HCT116 (cell line): Measurements from ENCODE around the gene MIB2. TPM values are rescaled to one million over a fixed set of nuclear protein-coding genes. Genes with fewer than 3 reads are reported as not detected.
"Not testable (repeated sequence)": the region's sequence is repeated elsewhere in the genome, so short reads cannot be mapped to it uniquely, and the experiment has no call there.

Source experiments
- ATAC-seq: fragments of 200-7000 bp; cut with Tn5 transposase; 2 replicates; pipeline ENCODE4 v1.9.1; 2020; ENCODE audit warnings: mild to moderate bottlenecking, moderate library complexity
- BruUV-seq: library from RNA; stranded (reverse); fragments of 400-500 nt; replicated peaks from 2 replicates; lab custom pipeline; 2021; lab: Mats Ljungman, UMichigan
- CTCF ChIA-PET: fragments of 300-600 bp; sonication (Branson Sonifier 250); formaldehyde crosslinking; loops from one replicate; lab custom pipeline; 2021; ENCODE audit warnings: antibody characterized with exemption; lab: Charles Lee
- POLR2A ChIA-PET: fragments of 300-600, 350-600 bp; sonication (Branson Sonifier 250); formaldehyde crosslinking; loops from one replicate; lab custom pipeline; 2021; ENCODE audit warnings: antibody characterized with exemption; lab: Charles Lee
- RAD21 ChIA-PET, 2 experiments: fragments of 300-600 bp; sonication (Branson Sonifier 250); formaldehyde crosslinking; loops; one replicate each; lab custom pipeline; 2023; ENCODE audit warnings: low total read pairs in 2 of 2; ENCODE audit not compliant: uncharacterized antibody in 2 of 2, unreplicated experiment in 2 of 2, low non-redundant PET in 1 of 2; lab: Charles Lee
- DNase-seq: peaks from one replicate; pipeline ENCODE4 v3.0.0-alpha.2; 2010; ENCODE audit warnings: low read depth, low spot score
- H2AFZ ChIP-seq: fragments of 200-600 bp; shearing (Covaris generic), sonication (generic); 2 replicates; pipeline ENCODE4 v1.6.1; 2017; ENCODE audit warnings: low read depth, mixed run types, mixed read lengths, antibody characterized with exemption, low read length; ENCODE audit not compliant: poor library complexity, severe bottlenecking
- H3K27ac ChIP-seq: 2 replicates; pipeline ENCODE4 v1.5.1; 2012; ENCODE audit warnings: low read depth, low read length
- H3K27me3 ChIP-seq: fragments of 200-600 bp; sonication (generic); 2 replicates; pipeline ENCODE4 v1.6.1; 2016; ENCODE audit warnings: mixed run types, low read length, mixed read lengths; ENCODE audit not compliant: insufficient read depth
- H3K36me3 ChIP-seq, 2 experiments: fragments of 200-500 bp in 1 of 2; fragments of 200-600 bp in 1 of 2; sonication (Bioruptor generic) in 1 of 2; sonication (generic) in 1 of 2; 2 replicates each; pipeline versions ENCODE4 v1.5.1 to v1.6.1; 2014 to 2016; ENCODE audit warnings: low read length in 2 of 2, inconsistent platforms in 1 of 2, mixed read lengths in 1 of 2, mixed run types in 1 of 2; ENCODE audit not compliant: insufficient read depth in 2 of 2, control insufficient read depth in 1 of 2
- H3K4me1 ChIP-seq, 2 experiments: fragments of 200-600 bp in 1 of 2; sonication (generic) in 1 of 2; 2 replicates each; pipeline versions ENCODE4 v1.5.1 to v1.6.1; 2012 to 2017; ENCODE audit warnings: low read length in 2 of 2, inconsistent platforms in 1 of 2, mild to moderate bottlenecking in 1 of 2, mixed read lengths in 1 of 2, mixed run types in 1 of 2, moderate library complexity in 1 of 2; ENCODE audit not compliant: insufficient read depth in 2 of 2, control insufficient read depth in 1 of 2
- H3K4me2 ChIP-seq: fragments of 200-600 bp; sonication (generic); 2 replicates; pipeline ENCODE4 v1.6.1; 2017; ENCODE audit warnings: mixed run types, low read length, mixed read lengths
- H3K4me3 ChIP-seq, 2 experiments: fragments of 200-600 bp in 1 of 2; sonication (generic) in 1 of 2; replicated peaks in 1 of 2; 2 replicates each; pipeline ENCODE4 v1.5.1; 2011 to 2016; ENCODE audit warnings: low read length in 2 of 2, control low read depth in 1 of 2, low read depth in 1 of 2, mild to moderate bottlenecking in 1 of 2, mixed read lengths in 1 of 2, mixed run types in 1 of 2
- H3K79me2 ChIP-seq: fragments of 200-600 bp; sonication (generic); 2 replicates; pipeline ENCODE4 v1.6.1; 2017; ENCODE audit warnings: mild to moderate bottlenecking, mixed run types, low read length, moderate library complexity, mixed read lengths; ENCODE audit not compliant: insufficient read depth
- H3K9ac ChIP-seq: fragments of 200-600 bp; sonication (generic); 2 replicates; pipeline ENCODE4 v1.6.1; 2016; ENCODE audit warnings: low read length, mixed read lengths
- H3K9me2 ChIP-seq: fragments of 200-600 bp; sonication (generic), shearing (Covaris generic); 2 replicates; pipeline ENCODE4 v1.6.1; 2017; ENCODE audit warnings: mixed run types, mild to moderate bottlenecking, moderate library complexity; ENCODE audit not compliant: insufficient read depth
- H3K9me3 ChIP-seq, 2 experiments: fragments of 200-500 bp in 1 of 2; fragments of 200-600 bp in 1 of 2; sonication (Bioruptor generic) in 1 of 2; sonication (generic) in 1 of 2; 2 replicates each; pipeline ENCODE4 v1.6.1; 2014 to 2017; ENCODE audit warnings: low read length in 2 of 2, mixed read lengths in 2 of 2, inconsistent platforms in 1 of 2, low read depth in 1 of 2, mild to moderate bottlenecking in 1 of 2, mixed run types in 1 of 2, moderate library complexity in 1 of 2; ENCODE audit not compliant: control insufficient read depth in 1 of 2, insufficient read depth in 1 of 2
- H4K20me1 ChIP-seq: fragments of 200-600 bp; sonication (generic), shearing (Covaris generic); 2 replicates; pipeline ENCODE4 v1.6.1; 2017; ENCODE audit warnings: mixed run types, mild to moderate bottlenecking, moderate library complexity; ENCODE audit not compliant: insufficient read depth
- EGR1 ChIP-seq: IDR thresholded peaks from 2 replicates; pipeline ENCODE4 v1.6.1; 2012; ENCODE audit warnings: low read depth
- ELF1 ChIP-seq: IDR thresholded peaks from 2 replicates; pipeline ENCODE4 v1.6.1; 2012; ENCODE audit warnings: low read depth, borderline replicate concordance
- EZH2 ChIP-seq: fragments of 200-600 bp; sonication (generic); IDR thresholded peaks from 2 replicates; pipeline ENCODE4 v1.6.1; 2017; ENCODE audit warnings: antibody characterized with exemption, mixed run types
- EZH2phosphoT487 ChIP-seq: fragments of 200-600 bp; IDR thresholded peaks from 2 replicates; pipeline ENCODE4 v1.6.1; 2018; ENCODE audit warnings: antibody characterized with exemption, borderline replicate concordance
- FOSL1 ChIP-seq: IDR thresholded peaks from 2 replicates; pipeline ENCODE4 v1.6.1; 2012; ENCODE audit warnings: low read depth
- MAX ChIP-seq: IDR thresholded peaks from 2 replicates; pipeline ENCODE4 v1.6.1; 2012
- POLR2A ChIP-seq: IDR thresholded peaks from 2 replicates; pipeline ENCODE4 v1.7.0; 2011; ENCODE audit warnings: borderline replicate concordance; ENCODE audit not compliant: insufficient read depth, insufficient read length; ENCODE audit errors: extremely low read depth
- POLR2AphosphoS5 ChIP-seq: IDR thresholded peaks from 2 replicates; pipeline ENCODE4 v1.6.1; 2011; ENCODE audit warnings: mild to moderate bottlenecking, low read depth, low read length, moderate library complexity
- RAD21 ChIP-seq: IDR thresholded peaks from 2 replicates; pipeline ENCODE4 v1.6.1; 2012; ENCODE audit warnings: low read depth, mild to moderate bottlenecking
- SP1 ChIP-seq: IDR thresholded peaks from 2 replicates; pipeline ENCODE4 v1.6.1; 2012; ENCODE audit warnings: low read depth
- SRF ChIP-seq: IDR thresholded peaks from 2 replicates; pipeline ENCODE4 v1.6.1; 2012; ENCODE audit warnings: low read depth
- TCF7L2 ChIP-seq: IDR thresholded peaks from 2 replicates; pipeline ENCODE4 v1.7.0; 2011; ENCODE audit warnings: borderline replicate concordance, inconsistent platforms; ENCODE audit not compliant: insufficient read depth, insufficient read length; ENCODE audit errors: extremely low read depth
- ZFX ChIP-seq: fragments of 450-650 bp; IDR thresholded peaks from 2 replicates; pipeline ENCODE4 v1.6.1; 2017
- ZNF274 ChIP-seq: fragments of 200-500 bp; sonication (Bioruptor generic); IDR thresholded peaks from 2 replicates; pipeline ENCODE4 v1.6.1; 2014; ENCODE audit warnings: mild to moderate bottlenecking, low read depth, low read length, inconsistent platforms
- intact Hi-C: fragments of 100-400 bp; cut with micrococcal nuclease; formaldehyde crosslinking; loops from 2 replicates; pipeline ENCODE4 v1.10.0; 2022
- total RNA-seq: library from RNA; stranded (reverse); gene quantifications from one replicate; pipeline ENCODE4 v1.2.1, GENCODE V29; 2021; ENCODE audit not compliant: unreplicated experiment
- TF ChIP-seq, protein P1 (sequence below), 3 experiments: fragments of 200-600 bp in 1 of 3; sonication (generic) in 1 of 3; IDR thresholded peaks in 2 of 3; conservative IDR thresholded peaks in 1 of 3; 2 replicates each; pipeline ENCODE4 v1.5.1; 2012 to 2017; ENCODE audit warnings: low read depth in 2 of 3, low read length in 2 of 3, antibody characterized with exemption in 1 of 3, borderline replicate concordance in 1 of 3, control low read depth in 1 of 3, mild to moderate bottlenecking in 1 of 3, mixed read lengths in 1 of 3, mixed run types in 1 of 3, moderate library complexity in 1 of 3; ENCODE audit not compliant: insufficient read depth in 1 of 3
- TF ChIP-seq, protein P2 (sequence below): IDR thresholded peaks from 2 replicates; pipeline ENCODE4 v1.6.1; 2012; ENCODE audit warnings: low read depth
- TF ChIP-seq, protein P3 (sequence below): IDR thresholded peaks from 2 replicates; pipeline ENCODE4 v1.6.1; 2012

MIB2 gene
- total RNA-seq, 1 experiment from 2014 or later = 194 TPM

GRCh38 chr1:1594602-1595260 is 20.6 kb upstream of the MIB2 start:
- BruUV-seq = no TSS peak
- POLR2A ChIA-PET = no interaction called here
- Histone ChIP-seq H4K20me1 (no peaks in the 10 kb centered on the region), H2AFZ (no peak overlapping the region), H3K36me3 (no peaks in the 10 kb centered on the region)
- DNase-seq = no peak
- no peak for TF ChIP-seq EZH2
- no peak for TF ChIP-seq ZNF274
- no peak for TF ChIP-seq SRF
- TF ChIP-seq, protein P1, sequence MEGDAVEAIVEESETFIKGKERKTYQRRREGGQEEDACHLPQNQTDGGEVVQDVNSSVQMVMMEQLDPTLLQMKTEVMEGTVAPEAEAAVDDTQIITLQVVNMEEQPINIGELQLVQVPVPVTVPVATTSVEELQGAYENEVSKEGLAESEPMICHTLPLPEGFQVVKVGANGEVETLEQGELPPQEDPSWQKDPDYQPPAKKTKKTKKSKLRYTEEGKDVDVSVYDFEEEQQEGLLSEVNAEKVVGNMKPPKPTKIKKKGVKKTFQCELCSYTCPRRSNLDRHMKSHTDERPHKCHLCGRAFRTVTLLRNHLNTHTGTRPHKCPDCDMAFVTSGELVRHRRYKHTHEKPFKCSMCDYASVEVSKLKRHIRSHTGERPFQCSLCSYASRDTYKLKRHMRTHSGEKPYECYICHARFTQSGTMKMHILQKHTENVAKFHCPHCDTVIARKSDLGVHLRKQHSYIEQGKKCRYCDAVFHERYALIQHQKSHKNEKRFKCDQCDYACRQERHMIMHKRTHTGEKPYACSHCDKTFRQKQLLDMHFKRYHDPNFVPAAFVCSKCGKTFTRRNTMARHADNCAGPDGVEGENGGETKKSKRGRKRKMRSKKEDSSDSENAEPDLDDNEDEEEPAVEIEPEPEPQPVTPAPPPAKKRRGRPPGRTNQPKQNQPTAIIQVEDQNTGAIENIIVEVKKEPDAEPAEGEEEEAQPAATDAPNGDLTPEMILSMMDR (IDR thresholded peaks at IDR 0.05 in 2 of 3, conservative IDR thresholded peaks at IDR 0.05 in 1 of 3; ENCODE audit: borderline replicate concordance in 1 of 3, insufficient read depth in 1 of 3, low read depth in 2 of 3, low read length in 2 of 3) = no peak
- no peak for TF ChIP-seq ELF1
- no peak for TF ChIP-seq FOSL1
- no peak for TF ChIP-seq EZH2phosphoT487
- TF ChIP-seq TCF7L2 = no peak
- no peak for TF ChIP-seq ZFX
- no peak for TF ChIP-seq POLR2A
- TF ChIP-seq, protein P2, sequence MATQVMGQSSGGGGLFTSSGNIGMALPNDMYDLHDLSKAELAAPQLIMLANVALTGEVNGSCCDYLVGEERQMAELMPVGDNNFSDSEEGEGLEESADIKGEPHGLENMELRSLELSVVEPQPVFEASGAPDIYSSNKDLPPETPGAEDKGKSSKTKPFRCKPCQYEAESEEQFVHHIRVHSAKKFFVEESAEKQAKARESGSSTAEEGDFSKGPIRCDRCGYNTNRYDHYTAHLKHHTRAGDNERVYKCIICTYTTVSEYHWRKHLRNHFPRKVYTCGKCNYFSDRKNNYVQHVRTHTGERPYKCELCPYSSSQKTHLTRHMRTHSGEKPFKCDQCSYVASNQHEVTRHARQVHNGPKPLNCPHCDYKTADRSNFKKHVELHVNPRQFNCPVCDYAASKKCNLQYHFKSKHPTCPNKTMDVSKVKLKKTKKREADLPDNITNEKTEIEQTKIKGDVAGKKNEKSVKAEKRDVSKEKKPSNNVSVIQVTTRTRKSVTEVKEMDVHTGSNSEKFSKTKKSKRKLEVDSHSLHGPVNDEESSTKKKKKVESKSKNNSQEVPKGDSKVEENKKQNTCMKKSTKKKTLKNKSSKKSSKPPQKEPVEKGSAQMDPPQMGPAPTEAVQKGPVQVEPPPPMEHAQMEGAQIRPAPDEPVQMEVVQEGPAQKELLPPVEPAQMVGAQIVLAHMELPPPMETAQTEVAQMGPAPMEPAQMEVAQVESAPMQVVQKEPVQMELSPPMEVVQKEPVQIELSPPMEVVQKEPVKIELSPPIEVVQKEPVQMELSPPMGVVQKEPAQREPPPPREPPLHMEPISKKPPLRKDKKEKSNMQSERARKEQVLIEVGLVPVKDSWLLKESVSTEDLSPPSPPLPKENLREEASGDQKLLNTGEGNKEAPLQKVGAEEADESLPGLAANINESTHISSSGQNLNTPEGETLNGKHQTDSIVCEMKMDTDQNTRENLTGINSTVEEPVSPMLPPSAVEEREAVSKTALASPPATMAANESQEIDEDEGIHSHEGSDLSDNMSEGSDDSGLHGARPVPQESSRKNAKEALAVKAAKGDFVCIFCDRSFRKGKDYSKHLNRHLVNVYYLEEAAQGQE = no peak
- TF ChIP-seq, protein P3, sequence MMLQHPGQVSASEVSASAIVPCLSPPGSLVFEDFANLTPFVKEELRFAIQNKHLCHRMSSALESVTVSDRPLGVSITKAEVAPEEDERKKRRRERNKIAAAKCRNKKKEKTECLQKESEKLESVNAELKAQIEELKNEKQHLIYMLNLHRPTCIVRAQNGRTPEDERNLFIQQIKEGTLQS = no peak
- no peak for TF ChIP-seq EGR1
- TF ChIP-seq SP1 = no peak
- no peak for TF ChIP-seq MAX
- no peak for TF ChIP-seq RAD21
- no peak for TF ChIP-seq POLR2AphosphoS5
- TF ChIP-seq, all 23 proteins: peak for 0
- Histone ChIP-seq H3K9me2 (no peaks in the 10 kb centered on the region), H3K9ac (no peak overlapping the region), H3K4me2 (no peak overlapping the region), H3K9me3 (no peaks in the 10 kb centered on the region), H3K27ac (no peak overlapping the region), H3K4me3 (no peak overlapping the region), H3K27me3 (peaks cover 11% of the 10 kb centered on the region; the same call in 1 of the 2 replicates), H3K79me2 (no peaks in the 10 kb centered on the region), H3K4me1 (peaks cover 8 to 30% of the 10 kb centered on the region in 2 experiments; a peak in 3 of 4 replicates)
- ATAC-seq = no peak
- intact Hi-C loops = no loop called here
- ChIA-PET RAD21 (no interaction called here), CTCF (no interaction called here)

GRCh38 chr1:1595341-1595740 is 20.0 kb upstream of the MIB2 start:
- Histone ChIP-seq H3K27me3 (peaks cover 11% of the 10 kb centered on the region; the same call in 1 of the 2 replicates), H3K4me1 (peaks cover 8 to 32% of the 10 kb centered on the region in 2 experiments; a peak in 3 of 4 replicates)
- H3K9me3 ChIP-seq, ATAC-seq, H3K36me3 ChIP-seq, POLR2A ChIA-PET, H3K79me2 ChIP-seq, intact Hi-C loops, H3K9ac ChIP-seq, CTCF ChIA-PET, H3K4me3 ChIP-seq, DNase-seq, BruUV-seq, H2AFZ ChIP-seq, H3K27ac ChIP-seq, H4K20me1 ChIP-seq, H3K9me2 ChIP-seq, H3K4me2 ChIP-seq, RAD21 ChIA-PET: not testable (repeated sequence)
